ENCODE results near the gene GALNT2.

DNA sequence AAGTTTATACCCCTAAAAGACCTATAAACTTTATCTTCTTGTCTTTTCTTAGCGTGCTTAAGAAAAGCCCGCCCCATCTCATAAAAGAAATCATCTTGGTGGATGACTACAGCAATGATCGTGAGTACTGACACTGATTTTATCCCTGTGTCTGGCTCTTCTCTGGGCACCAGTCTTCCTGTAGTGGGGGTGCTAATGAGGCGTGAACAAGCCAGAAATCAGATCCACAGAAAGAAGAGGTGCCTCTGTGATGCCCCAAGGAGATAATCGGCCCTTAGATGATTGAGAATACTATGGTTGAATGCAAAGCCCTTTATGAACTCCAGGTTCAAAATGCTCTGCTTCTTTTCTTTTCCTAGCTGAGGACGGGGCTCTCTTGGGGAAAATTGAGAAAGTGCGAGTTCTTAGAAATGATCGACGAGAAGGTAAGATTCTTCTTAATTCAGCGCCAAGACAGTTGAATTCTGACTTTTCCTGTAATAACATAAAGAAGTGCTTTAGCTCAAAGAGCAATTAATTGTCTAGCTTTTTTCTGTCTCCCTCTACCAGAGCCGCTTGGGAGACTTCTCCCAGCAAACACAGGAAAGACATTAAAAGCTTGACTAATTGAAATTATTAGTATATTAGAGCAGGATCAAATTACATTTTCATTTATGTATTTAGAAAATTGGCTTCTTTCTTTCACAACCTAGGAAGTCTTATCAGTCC lies 169.4 kb downstream of the GALNT2 start:
- no peak for TF ChIP-seq GABPA (IDR thresholded peaks at IDR 0.05; ENCODE audit: low read depth)
- TF ChIP-seq FOXJ3 (CRISPR knock-in tag; IDR thresholded peaks at IDR 0.05), result no peak
- TF ChIP-seq, protein P1, sequence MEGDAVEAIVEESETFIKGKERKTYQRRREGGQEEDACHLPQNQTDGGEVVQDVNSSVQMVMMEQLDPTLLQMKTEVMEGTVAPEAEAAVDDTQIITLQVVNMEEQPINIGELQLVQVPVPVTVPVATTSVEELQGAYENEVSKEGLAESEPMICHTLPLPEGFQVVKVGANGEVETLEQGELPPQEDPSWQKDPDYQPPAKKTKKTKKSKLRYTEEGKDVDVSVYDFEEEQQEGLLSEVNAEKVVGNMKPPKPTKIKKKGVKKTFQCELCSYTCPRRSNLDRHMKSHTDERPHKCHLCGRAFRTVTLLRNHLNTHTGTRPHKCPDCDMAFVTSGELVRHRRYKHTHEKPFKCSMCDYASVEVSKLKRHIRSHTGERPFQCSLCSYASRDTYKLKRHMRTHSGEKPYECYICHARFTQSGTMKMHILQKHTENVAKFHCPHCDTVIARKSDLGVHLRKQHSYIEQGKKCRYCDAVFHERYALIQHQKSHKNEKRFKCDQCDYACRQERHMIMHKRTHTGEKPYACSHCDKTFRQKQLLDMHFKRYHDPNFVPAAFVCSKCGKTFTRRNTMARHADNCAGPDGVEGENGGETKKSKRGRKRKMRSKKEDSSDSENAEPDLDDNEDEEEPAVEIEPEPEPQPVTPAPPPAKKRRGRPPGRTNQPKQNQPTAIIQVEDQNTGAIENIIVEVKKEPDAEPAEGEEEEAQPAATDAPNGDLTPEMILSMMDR (IDR thresholded peaks at IDR 0.05), result no peak
- no peak for TF ChIP-seq POLR2AphosphoS5 (IDR thresholded peaks at IDR 0.05; ENCODE audit: low read depth, low read length)
- TF ChIP-seq MEF2A (IDR thresholded peaks at IDR 0.05; ENCODE audit: borderline replicate concordance, low read depth), result no peak
- TF ChIP-seq FOXM1 (IDR thresholded peaks at IDR 0.05; ENCODE audit: low read depth), result no peak
- TF ChIP-seq, protein P2, sequence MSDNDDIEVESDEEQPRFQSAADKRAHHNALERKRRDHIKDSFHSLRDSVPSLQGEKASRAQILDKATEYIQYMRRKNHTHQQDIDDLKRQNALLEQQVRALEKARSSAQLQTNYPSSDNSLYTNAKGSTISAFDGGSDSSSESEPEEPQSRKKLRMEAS (IDR thresholded peaks at IDR 0.05; ENCODE audit: low read depth), result no peak
- TF ChIP-seq, protein P3, sequence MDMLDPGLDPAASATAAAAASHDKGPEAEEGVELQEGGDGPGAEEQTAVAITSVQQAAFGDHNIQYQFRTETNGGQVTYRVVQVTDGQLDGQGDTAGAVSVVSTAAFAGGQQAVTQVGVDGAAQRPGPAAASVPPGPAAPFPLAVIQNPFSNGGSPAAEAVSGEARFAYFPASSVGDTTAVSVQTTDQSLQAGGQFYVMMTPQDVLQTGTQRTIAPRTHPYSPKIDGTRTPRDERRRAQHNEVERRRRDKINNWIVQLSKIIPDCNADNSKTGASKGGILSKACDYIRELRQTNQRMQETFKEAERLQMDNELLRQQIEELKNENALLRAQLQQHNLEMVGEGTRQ (IDR thresholded peaks at IDR 0.05; ENCODE audit: borderline replicate concordance, low read depth, low read length), result no peak
- TF ChIP-seq SIN3A (IDR thresholded peaks at IDR 0.05; ENCODE audit: borderline replicate concordance, low read depth, low read length), result no peak
- no peak for TF ChIP-seq JUND (IDR thresholded peaks at IDR 0.05)
- TF ChIP-seq ELF1 (IDR thresholded peaks at IDR 0.05), result no peak
- TF ChIP-seq TEAD4 (IDR thresholded peaks at IDR 0.05; ENCODE audit: borderline replicate concordance, insufficient read depth), result no peak
- no peak for TF ChIP-seq EZH2phosphoT487 (IDR thresholded peaks at IDR 0.05; ENCODE audit: borderline replicate concordance, low read depth)
- no peak for TF ChIP-seq EP300 (IDR thresholded peaks at IDR 0.05; ENCODE audit: borderline replicate concordance in 1 of 2, low read depth in 1 of 2, low read length in 1 of 2)
